GM13976 (cell line): Measurements from ENCODE around the gene FRS2.

Source experiments
- DNase-seq: peaks from one replicate; pipeline ENCODE4 v3.0.0; 2012; ENCODE audit warnings: low spot score
- in situ Hi-C: fragments of 300-500 bp; cut with MboI; formaldehyde crosslinking; loops from one replicate; pipeline ENCODE4 v1.12.0; 2022; ENCODE audit warnings: low sequenced_read_pairs, mixed read lengths, inconsistent platforms; ENCODE audit not compliant: unreplicated experiment
- TF ChIP-seq, protein P1 (sequence below): IDR thresholded peaks from 2 replicates; pipeline ENCODE4 v1.5.1; 2012; ENCODE audit warnings: borderline replicate concordance, mild to moderate bottlenecking; ENCODE audit not compliant: insufficient read depth; ENCODE audit errors: extremely low read depth, missing control alignments, control extremely low read depth

Gene FRS2

DNA sequence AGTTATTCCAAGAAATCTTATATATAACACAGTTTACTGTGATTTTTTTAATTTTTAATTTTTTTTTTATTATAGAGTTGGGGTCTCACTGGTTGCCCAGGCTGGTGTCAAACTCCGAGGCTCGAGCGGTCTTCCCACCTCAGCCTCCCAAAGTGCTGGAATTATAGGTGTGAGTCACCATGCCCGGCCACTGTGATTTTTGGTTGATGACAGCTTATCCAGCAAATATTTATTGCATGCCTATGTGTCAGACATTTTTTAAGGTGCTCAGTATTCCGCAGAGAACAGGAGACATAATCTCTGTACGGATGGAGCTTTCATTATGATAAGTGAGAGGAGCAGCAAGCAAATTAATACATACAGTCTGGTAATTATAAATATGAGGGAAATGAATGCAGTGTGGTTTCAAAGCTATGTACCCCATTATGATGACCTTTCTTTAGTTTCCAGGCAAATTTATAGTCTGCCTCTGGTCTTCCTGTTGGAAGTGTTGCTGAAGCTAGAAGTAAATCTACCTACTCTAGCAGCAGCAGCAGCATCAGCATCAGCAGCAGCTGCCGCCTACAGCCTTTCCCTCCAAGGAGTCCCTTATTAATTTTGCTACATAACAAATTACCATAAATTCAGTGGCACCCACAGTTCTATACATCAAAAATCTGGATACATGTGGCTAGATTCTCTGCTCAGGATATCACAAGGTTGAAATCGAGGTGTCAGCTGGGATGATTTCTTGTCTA lies 32.3 kb downstream of the FRS2 start:
- DNase-seq: no peak
- TF ChIP-seq, protein P1, sequence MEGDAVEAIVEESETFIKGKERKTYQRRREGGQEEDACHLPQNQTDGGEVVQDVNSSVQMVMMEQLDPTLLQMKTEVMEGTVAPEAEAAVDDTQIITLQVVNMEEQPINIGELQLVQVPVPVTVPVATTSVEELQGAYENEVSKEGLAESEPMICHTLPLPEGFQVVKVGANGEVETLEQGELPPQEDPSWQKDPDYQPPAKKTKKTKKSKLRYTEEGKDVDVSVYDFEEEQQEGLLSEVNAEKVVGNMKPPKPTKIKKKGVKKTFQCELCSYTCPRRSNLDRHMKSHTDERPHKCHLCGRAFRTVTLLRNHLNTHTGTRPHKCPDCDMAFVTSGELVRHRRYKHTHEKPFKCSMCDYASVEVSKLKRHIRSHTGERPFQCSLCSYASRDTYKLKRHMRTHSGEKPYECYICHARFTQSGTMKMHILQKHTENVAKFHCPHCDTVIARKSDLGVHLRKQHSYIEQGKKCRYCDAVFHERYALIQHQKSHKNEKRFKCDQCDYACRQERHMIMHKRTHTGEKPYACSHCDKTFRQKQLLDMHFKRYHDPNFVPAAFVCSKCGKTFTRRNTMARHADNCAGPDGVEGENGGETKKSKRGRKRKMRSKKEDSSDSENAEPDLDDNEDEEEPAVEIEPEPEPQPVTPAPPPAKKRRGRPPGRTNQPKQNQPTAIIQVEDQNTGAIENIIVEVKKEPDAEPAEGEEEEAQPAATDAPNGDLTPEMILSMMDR: no peak
- in situ Hi-C loops: no loop called here

DNA sequence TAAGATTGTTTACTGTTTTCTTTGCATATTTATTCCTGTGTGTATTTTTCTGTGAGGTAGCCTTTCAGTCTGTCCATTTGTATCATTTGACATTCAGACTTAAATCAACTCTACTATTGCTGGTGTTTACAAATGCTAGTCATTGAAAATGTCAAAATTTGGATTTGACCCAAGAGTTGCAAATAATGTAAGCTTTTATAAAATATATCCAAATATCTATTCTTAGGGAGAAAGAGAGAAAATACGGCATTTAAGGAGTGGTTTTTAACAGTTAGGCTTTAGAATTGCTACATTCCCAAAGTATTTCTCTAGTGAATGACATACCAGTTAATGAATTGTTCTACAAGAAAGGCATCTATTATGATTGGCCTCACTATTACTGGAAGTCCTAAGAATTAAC lies 37.9 kb downstream of the FRS2 start:
- no peak for DNase-seq
- in situ Hi-C loops: no loop called here
- TF ChIP-seq, protein P1: no peak

DNA sequence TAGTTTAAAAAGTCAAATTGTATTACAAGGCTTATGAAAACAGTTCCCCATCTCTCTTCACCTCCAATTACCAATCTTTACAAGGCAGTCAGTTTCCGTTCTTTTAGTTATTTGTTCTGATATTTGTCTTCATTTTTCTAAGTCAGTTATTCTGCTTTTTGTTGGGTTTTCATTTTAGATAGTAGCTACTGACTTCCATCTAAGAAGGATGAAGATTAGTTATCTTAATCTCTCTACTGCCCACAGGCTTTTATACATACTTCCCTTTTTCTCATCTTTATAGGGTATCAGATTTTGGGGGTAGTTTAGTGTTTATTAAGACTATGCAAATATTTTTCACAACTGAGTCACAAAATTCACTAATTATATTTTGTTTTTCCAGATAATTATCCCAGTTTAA lies 38.4 kb downstream of the FRS2 start:
- in situ Hi-C loops: no loop called here
- no peak for DNase-seq
- TF ChIP-seq, protein P1: no peak

DNA sequence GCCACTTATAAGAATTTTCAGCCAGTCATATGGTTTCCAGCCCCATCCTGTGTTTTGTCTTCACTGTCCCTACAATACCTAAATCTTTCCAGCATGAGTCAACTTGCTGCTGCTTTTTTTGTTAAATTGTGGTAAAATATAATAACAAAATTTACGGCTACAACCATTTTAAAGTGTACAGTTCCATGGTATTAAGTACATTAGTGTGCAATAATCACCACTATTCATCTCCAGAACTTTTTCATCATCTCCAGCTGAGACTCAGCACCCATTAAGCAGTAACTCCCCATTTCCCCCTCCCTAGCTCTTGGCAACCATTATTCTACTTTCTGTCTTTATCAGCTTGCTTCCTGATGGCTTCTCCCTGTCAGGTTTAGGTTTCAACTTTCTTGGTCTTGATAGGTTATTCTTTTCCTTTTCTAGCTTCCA lies 39.1 kb downstream of the FRS2 start:
- TF ChIP-seq, protein P1: no peak
- no peak for DNase-seq
- in situ Hi-C loops: no loop called here

DNA sequence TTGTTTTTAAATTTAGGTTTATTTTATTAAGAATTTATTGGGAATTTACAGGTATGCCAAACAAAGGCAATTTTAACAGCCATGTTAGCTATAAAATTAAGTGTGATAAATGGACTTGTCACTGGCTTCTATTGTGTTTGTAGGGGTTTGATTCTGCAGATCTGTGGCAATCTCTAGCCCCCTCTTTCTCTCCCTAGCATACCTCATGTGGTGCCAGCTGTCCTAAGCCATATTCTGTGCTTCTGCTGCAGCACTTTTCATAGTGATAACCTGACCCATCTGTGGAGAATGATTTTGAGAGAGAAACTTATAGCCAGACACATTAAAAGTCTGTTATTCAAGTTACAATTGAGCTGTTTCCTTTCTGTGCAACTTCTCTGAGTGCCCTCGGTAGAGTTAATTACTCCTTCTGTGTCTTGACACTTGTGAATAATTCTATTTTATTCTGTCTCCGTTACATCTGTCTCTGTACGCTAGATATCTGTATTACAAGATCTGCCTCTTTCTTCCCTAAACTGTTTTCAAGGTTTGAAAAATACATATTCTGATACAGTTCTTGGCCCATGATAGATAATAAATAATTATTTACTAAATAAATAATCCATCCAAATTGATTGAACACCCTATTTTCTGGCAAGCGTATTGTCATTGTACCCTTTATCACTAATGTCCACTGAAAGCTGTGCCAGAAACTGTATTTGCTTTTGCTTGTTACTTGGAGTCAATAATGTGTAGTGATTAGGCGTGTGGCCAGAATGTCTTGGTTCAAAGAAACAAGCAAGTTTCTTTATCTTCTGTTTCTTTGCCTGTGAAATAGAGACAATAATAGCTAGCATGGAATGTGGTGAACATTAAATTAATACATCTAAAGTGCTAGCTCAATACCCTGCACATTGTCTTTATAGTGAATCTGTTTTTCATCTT lies 40.0 kb downstream of the FRS2 start:
- in situ Hi-C loops: no loop called here
- TF ChIP-seq, protein P1: no peak
- DNase-seq: no peak

DNA sequence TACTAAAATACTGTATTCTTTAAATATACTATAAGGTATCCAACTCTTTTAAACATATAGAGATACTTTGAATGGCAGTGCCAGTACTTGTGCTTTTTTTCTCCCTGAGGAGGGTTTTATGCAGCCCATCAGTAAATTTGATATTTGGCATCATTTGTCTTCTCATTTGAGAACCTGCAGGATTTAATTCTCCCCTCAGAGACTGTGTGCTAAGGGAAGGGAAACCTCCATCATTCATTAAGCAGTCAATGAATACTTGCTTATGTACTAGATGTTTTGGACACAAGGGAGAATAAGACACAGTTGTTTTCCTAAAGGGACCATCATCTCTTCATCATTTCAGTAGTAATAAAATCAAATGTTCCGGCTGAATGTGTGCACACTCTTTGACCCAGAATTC lies 40.8 kb downstream of the FRS2 start:
- no peak for DNase-seq
- TF ChIP-seq, protein P1: no peak
- in situ Hi-C loops: no loop called here
